Measurements from ENCODE around the gene BIRC7. TPM values are rescaled to one million over a fixed set of nuclear protein-coding genes. Genes with fewer than 3 reads are reported as not detected.
"Not testable (repeated sequence)": the region's sequence is repeated elsewhere in the genome, so short reads cannot be mapped to it uniquely, and the experiment has no call there.

The BIRC7 gene
- total RNA-seq, 2 donors from 2014 or later = not detected

DNA sequence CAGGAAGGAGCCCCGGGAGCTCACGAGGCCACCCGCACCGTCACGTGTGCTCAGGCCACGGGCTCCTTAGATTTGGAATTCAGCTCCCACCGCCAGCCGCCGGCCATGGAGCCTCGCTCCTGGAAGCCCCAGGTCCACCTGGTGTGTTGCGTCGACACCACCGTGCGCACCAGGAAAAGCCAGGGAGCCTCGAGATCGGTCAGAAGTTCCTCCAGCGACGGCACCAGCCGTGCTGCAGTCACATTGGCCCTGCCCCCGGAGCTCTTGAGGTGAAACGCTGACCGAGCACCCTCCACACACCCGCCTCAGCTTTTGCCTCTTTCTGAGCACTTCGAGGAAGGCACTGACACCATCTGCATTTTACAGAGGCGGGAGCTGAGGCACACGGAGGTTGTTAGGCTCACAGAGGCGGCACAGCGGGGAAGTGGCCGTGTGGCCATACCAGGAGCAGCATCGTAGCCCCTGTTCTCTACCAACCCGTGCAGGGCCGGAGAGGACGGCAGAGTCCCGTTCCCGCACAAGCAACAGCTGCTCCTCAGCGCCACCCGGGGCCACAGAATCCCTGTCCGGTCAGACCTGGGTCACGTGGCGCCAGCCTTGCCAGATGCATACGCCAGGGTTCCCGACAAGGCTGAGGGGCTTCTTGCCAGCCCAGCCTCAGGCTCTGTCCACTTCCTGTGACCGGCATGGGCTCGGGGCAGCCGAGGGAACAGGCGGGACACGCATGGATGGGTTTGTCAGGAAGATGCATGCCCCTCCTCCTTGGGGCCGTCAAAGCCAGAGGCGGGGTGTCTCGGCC is 11.0 kb downstream of the BIRC7 start:
- WGBS, 2 donors = 28 to 33% methylated on average over 3 to 47 of the region's 50 CpGs
- intact Hi-C loops (cut with DNase I) = no loop called here
- no peak overlapping the region for H3K4me3 ChIP-seq
- no peaks in the 10 kb centered on the region for H3K36me3 ChIP-seq (replicated peaks in 1 of 2; ENCODE audit: insufficient read depth in 1 of 2, low read depth in 2 of 2)
- H3K4me1 ChIP-seq = peaks cover 7% of the 10 kb centered on the region
- no peaks in the 10 kb centered on the region for H3K9me3 ChIP-seq
- DNase-seq (peak; percentile 31 to 42 (median 38)), ATAC-seq (peak; percentile 62)
- H3K27ac ChIP-seq = no peak overlapping the region
- peaks cover 0 to 5% of the 10 kb centered on the region in 2 donors for H3K27me3 ChIP-seq
- TF ChIP-seq, protein P1, sequence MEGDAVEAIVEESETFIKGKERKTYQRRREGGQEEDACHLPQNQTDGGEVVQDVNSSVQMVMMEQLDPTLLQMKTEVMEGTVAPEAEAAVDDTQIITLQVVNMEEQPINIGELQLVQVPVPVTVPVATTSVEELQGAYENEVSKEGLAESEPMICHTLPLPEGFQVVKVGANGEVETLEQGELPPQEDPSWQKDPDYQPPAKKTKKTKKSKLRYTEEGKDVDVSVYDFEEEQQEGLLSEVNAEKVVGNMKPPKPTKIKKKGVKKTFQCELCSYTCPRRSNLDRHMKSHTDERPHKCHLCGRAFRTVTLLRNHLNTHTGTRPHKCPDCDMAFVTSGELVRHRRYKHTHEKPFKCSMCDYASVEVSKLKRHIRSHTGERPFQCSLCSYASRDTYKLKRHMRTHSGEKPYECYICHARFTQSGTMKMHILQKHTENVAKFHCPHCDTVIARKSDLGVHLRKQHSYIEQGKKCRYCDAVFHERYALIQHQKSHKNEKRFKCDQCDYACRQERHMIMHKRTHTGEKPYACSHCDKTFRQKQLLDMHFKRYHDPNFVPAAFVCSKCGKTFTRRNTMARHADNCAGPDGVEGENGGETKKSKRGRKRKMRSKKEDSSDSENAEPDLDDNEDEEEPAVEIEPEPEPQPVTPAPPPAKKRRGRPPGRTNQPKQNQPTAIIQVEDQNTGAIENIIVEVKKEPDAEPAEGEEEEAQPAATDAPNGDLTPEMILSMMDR (IDR thresholded peaks at IDR 0.05) = peak in 1 of 7 experiments; percentile 6
- TF ChIP-seq POLR2A (IDR thresholded peaks at IDR 0.05) = no peak

- Histone ChIP-seq H3K27ac (no peak overlapping the region), H3K9me3 (no peaks in the 10 kb centered on the region), H3K4me1 (peaks cover 7% of the 10 kb centered on the region), H3K4me3 (no peak overlapping the region), H3K27me3 (peaks cover 0 to 5% of the 10 kb centered on the region in 2 donors), H3K36me3 (replicated peaks in 1 of 2; ENCODE audit: insufficient read depth in 1 of 2, low read depth in 2 of 2) (no peaks in the 10 kb centered on the region)
- intact Hi-C loops (cut with DNase I) = no loop called here
- no peak for TF ChIP-seq POLR2A (IDR thresholded peaks at IDR 0.05)
- TF ChIP-seq, protein P1 (IDR thresholded peaks at IDR 0.05) = no peak
- DNase-seq (no peak), ATAC-seq (no peak)
- WGBS, 2 donors = 40 to 62% methylated on average over 7 to 24 of the region's 24 CpGs
Observed at GRCh38 chr20:63247671-63248228, 12.0 kb downstream of the BIRC7 start.

GRCh38 chr20:63248835-63249591 is 13.3 kb downstream of the BIRC7 start:
- no peak for DNase-seq
- TF ChIP-seq, protein P1 (IDR thresholded peaks at IDR 0.05) = no peak
- TF ChIP-seq POLR2A (IDR thresholded peaks at IDR 0.05) = no peak
- H3K36me3 ChIP-seq (replicated peaks in 1 of 2; ENCODE audit: insufficient read depth in 1 of 2, low read depth in 2 of 2) = no peaks in the 10 kb centered on the region
- peaks cover 17% of the 10 kb centered on the region for H3K4me1 ChIP-seq
- WGBS, 2 donors = 45% methylated on average over 25 of the region's 25 CpGs; no CpG with 5 or more reads in 1 of the 2 donors
- intact Hi-C loops (cut with DNase I) = no loop called here
- no peaks in the 10 kb centered on the region for H3K9me3 ChIP-seq
- no peak overlapping the region for H3K4me3 ChIP-seq
- H3K27me3 ChIP-seq = peaks cover 0 to 8% of the 10 kb centered on the region in 2 donors
- no peak overlapping the region for H3K27ac ChIP-seq
- ATAC-seq = no peak

- no peak for DNase-seq
- TF ChIP-seq POLR2A (IDR thresholded peaks at IDR 0.05) = no peak
- TF ChIP-seq, protein P1 (IDR thresholded peaks at IDR 0.05) = no peak
- H3K27me3 ChIP-seq = peaks cover 0 to 14% of the 10 kb centered on the region in 2 donors
- WGBS, 2 donors = 89 to 90% methylated on average over 6 to 15 of the region's 15 CpGs
- H3K27ac ChIP-seq = no peak overlapping the region
- H3K9me3 ChIP-seq = no peaks in the 10 kb centered on the region
- no peak for ATAC-seq
- H3K4me1 ChIP-seq = peaks cover 19% of the 10 kb centered on the region
- H3K4me3 ChIP-seq = no peak overlapping the region
- H3K36me3 ChIP-seq (replicated peaks in 1 of 2; ENCODE audit: insufficient read depth in 1 of 2, low read depth in 2 of 2) = no peaks in the 10 kb centered on the region
- intact Hi-C loops (cut with DNase I) = no loop called here
Observed at GRCh38 chr20:63249891-63250290, 14.2 kb downstream of the BIRC7 start.

DNA sequence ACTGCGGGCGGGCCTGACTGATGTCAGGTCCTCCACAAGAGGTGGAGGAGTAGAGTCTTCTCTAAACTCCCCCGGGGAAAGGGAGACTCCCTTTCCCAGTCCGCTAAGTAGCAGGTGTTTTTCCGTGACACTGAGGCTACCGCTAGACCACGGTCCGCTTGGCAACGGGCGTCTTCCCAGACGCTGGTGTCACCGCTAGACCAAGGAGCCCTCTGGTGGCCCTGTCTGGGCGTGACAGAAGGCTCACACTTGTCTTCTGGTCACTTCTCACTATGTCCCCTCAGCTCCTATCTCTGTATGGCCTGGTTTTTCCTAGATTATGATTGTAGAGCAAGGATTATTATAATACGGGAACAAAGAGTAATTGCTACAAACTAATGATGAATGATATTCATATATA is 15.6 kb downstream of the BIRC7 start:
- intact Hi-C loops (cut with DNase I) = not testable (repeated sequence)

More for the DNA sequence above, 15.6 kb downstream of the BIRC7 start:
- H3K4me3 ChIP-seq; H3K9me3 ChIP-seq; ATAC-seq; H3K36me3 ChIP-seq (replicated peaks in 1 of 2; ENCODE audit: insufficient read depth in 1 of 2, low read depth in 2 of 2); H3K27ac ChIP-seq: not testable (repeated sequence)
- Histone ChIP-seq H3K4me1 (peaks cover 19% of the 10 kb centered on the region), H3K27me3 (peaks cover 0 to 24% of the 10 kb centered on the region in 2 donors)
- DNase-seq = peak in 2 of 4 donors; percentile 10 to 20
- WGBS, 2 donors = 25 to 38% methylated on average over 12 to 13 of the region's 14 CpGs
